NCI-H748 (cell line): ENCODE data around the gene CCBE1.
"Not testable (repeated sequence)": the region's sequence is repeated elsewhere in the genome, so short reads cannot be mapped to it uniquely, and the experiment has no call there.

ENCODE experiments used
- DNase-seq: peaks from one replicate; lab custom pipeline; 2025; ENCODE audit not compliant: unreplicated experiment; lab: John Stamatoyannopoulos, UW

CCBE1 gene

DNA sequence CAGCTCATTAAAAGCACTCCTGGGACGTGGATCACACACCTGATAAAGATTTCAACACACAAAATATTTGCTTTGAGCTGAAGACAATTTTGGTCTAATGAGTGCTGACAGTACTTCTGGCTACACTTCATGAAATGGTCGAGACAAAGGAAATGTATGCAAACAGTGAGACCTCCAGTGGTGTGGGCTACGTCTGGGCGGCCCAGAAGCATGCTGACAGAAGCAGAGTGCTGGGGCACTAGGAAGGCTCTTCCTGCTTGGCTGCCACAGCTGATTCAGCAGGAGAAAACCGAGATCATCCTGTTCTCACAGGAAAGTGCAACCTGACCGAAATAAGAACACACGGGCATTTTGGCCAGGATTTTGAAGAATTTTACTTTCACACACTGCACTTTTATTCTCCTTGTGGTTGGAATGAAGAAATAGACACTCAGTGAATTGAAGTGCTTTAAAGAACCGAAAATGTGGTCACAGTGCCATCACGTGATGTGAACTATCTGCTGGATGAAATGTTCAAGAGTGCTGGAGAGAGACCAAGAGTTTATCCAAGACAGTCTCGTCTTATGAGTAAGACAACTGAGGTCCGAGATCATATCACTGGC lies 149.5 kb downstream of the CCBE1 start:
- DNase-seq: peak; percentile 81

DNA sequence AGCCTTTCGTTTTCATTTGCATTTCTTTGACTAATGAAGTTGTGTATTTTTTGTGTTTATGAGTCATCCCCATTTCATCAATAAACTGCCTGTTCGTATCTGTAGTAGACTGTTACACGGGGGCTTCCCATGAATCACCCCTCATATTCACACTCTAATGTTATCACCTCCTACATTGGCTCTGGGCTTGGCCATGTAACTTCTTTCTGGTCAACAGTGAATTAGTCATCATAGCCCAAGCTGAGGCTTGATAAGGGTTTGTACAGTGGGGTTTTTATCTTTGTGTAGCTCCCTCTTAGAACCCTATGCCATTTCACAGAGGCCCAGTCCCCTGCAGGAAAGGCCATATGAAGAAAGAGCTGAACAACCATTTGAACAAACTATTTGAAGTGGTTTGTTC lies 151.0 kb downstream of the CCBE1 start:
- no peak for DNase-seq

DNA sequence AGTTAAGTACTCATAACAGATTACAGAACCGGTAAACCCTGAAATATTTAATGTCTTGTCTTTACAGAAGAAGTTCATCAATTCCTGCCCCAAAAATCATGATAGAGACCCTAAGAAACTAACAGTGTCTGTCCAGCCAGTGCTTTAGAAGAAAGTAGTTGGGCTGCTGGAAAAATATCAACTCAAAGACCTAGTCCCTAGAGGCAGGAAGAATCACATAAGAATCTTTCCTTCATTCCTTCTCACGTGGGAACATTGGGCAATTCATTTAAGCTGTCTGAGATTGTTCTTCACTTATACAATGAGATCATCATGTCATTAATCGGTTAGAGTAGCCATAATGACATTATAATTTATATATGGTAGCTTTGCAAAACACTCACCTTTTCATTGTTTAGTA lies 156.4 kb downstream of the CCBE1 start:
- peak; percentile 46 for DNase-seq

DNA sequence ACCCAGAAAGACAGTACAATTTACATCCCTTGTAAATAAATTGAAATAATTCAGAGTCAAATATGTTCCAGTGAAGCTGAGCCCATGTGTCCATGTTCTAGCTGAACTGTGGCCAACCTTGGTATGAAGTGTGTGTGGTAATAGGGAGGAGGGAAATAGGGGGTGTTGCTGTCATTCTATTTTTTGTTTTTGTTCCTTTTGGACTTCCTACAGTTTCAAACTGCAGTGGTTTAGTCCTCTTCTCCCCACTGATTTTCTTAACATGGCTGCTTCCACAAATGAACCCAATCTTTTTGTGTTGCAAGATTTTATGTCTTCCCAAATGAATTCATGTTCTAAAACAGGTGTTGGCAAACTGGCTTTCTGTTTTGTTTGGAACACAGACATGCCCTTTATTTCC lies 156.9 kb downstream of the CCBE1 start:
- DNase-seq: peak; percentile 22

DNA sequence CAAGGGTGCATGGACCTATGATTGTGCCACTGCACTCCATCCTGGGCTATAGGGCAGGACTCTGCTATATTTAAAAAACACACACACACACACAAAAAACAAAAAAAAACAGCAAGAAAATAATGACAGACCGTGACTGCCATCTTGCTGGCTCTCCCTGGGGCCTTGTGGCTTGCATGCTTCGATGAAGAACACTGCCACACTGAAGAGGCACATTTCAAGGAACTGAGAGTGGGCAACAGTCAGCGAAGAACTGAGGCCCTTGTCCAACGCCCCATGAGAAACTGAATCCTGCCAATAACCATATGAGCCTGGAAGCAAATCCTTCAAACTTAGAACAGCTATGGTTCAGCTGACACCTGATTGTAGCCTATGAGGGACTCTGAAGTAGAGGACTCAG lies 158.1 kb downstream of the CCBE1 start:
- no peak for DNase-seq

DNA sequence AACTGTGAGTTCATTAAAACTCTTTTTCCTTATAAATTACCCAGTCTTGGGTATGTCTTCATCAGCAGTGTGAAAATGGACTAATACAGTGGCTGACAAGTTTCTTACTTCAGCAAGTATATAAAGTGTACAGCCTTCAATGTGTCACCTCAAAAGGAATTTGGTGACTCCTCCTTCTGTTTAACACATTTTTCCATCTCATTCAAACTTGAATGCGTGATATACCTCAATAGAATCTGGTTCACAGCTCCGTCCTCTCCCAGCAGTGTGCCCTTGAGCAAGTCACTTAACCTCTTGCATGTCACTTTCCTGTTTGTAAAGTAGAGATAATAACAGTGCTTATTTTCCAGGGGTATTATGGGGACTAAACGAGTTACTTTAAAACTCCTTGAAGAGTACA lies 159.6 kb downstream of the CCBE1 start:
- no peak for DNase-seq

DNA sequence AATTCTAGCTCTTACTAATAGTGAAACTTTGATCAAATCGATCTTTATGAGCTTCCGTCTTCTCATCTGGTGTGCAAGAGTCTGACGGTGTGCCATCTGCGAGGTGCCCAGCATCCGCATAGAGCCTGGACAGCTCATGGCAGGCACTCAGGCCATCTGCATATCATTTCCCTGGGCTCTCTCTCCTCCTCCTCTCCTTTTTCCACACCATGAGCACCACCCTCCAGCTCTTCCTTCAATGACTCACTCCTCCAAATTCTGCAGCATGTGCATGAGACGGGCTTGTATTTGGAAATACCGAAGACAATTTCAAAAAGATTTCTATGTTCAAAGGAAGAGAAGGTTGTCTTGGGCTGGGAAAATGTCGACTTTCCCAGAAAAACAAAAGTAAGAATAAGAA lies 161.1 kb downstream of the CCBE1 start:
- no peak for DNase-seq

DNA sequence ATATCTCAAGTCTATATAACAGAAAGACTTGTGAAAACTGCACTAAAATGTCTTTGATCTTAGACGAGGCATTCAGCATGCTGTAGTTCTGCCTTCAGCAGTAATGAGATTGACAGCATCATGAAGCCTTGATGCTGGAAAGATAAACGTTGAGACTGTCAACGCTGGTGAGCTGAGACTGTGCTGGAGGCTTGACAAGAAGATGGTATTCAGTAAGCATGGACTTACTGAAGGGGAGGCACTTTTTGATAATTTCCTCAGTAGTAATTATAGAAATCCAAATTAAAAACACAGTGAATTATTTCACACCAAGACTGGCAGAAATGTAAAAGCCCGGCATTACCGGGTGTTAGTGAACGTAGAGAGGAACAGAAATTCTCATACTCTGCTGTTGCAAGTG lies 162.2 kb downstream of the CCBE1 start:
- no peak for DNase-seq

DNA sequence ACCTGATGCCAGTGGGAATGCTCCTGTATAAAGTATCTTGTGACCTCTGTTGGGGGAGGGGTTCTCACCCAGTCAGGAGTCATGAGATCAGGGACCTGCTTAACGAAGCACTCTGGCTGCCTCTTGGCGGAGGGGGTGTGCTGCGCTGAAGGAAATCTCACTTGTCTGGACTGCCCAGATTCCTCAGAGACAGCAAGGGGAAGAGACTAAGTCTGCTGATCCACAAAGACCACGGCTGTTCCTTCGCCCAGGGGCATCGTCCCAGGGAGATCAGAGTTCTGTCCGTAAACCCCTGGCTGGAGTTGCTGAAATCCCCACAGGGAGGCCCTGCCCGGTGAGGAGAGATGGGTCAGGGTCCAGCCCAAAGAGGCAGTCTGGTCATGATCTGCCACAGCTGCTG lies 168.4 kb downstream of the CCBE1 start:
- DNase-seq: no peak

DNA sequence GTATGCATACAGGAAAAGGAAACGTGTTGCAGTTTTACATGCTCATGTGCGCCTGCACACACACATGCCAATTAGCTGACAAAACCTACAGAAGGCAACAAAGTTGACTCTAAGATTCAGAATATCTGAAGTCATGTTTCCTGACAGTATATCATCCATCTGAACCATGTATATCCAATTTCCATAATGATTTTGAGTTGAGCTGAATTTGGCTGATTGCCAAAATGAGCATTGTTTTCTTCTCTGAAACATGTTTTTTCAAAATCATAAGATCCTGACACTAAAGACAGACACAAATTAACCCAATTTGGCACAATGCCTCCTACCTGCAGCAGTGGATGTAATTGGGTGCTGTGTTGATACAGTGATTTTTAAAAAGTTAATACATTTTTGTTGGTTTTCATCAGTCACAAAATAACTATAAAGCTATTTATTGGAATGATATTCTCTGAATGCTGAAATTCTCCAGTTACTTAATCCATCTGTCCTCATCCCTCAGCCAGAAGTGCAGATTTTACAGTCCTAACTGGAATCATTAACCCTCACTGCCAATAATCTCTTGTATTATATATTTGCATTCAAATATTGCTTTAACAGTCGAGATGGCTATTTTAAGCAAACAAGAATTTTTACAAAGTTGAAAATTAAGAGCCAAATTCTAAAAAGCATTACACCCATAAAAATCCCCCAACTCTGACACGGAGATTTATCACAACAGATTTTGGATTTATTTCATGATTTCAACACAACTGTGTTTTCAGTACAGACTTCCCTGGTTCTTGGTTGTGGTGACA lies 176.5 kb downstream of the CCBE1 start:
- peak; percentile 18 for DNase-seq

DNA sequence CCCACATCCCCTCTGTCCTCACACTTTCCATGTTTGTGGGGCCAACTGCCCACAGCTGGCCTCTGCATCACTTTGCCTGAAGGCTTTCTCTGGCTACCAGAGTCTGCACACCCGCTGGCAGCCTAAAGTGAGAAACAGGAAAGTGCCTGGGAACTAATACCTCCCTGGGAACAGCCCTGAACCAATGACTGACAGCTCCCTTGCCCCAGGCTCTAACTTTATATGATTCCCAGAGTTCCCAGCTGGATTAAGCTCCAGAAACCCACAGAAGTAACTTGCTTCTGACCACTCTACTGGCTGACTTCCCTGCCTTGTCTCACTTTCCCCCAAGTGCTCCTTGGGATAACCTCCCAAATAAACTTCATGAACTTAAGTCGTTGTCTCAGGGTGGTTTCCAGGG lies 178.5 kb downstream of the CCBE1 start:
- DNase-seq: no peak

DNA sequence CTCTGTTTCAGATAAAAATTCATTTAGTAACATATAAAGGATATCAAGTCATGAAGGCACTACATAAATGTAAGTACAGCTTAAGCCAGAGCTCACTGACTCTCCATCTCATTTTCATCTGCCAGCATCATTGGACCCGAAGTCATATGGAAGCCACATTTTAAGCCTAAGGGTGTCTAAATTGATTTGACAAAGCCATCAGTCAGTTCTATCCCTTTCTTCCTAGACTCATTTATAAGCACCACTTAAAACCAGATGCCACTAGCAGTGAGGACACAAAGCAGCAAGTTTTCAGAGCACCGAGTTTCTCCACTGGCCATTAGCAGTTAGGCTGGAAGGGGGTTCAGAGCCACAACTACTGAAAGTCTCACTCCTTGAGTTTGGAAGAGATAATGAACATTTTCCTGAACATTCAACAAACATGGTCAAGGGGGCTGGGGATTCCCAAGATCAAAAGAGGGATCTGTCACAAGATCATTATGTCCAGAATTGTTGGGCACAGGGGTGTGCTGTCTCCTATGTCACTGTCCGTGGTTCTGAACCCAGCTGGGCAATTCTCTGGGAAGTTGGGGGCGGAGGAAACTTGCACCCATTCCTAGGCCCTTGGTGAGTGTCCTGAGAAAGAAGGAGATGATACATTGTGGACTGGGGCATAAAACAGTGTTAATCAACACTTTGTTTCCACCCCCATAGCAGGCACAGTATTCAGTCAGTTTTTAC lies 179.6 kb downstream of the CCBE1 start:
- no peak for DNase-seq

DNA sequence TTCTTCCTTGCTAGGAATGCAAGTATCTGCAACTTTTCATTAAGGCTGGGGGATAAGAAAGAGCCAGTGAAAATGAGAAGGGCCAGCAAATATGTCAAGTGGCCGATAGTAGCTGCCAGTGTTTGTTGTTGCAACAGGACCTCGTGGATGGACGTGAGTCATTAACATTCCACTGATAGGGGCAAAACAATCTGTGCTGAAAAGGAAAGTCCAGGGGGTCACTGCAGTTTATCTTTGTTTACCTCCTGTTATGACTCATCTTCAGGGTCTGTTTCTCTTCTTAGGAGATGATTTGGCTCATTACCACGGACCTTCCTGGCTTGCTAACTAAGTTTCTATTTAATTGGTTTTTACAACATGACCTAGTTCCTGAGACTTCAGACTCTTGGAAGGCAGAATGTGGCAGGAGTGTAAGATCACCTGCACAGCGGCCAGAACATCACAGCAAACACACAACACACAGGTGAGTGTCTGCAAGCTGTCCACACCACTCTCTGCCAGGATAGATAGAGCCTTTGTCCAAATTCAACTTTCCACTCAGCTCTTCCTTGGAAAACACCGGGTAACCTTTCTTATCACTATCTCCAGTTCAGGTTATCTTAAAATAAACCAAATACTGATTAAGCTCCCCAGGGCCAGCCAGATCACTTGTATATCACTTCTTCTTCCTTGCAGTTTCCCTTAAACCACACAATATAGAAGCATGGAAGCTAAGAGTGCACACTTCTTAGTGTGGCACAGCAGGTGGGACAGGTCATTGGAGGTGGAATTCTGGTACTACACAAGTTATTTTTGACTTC lies 180.7 kb downstream of the CCBE1 start:
- peak; percentile 64 for DNase-seq

DNA sequence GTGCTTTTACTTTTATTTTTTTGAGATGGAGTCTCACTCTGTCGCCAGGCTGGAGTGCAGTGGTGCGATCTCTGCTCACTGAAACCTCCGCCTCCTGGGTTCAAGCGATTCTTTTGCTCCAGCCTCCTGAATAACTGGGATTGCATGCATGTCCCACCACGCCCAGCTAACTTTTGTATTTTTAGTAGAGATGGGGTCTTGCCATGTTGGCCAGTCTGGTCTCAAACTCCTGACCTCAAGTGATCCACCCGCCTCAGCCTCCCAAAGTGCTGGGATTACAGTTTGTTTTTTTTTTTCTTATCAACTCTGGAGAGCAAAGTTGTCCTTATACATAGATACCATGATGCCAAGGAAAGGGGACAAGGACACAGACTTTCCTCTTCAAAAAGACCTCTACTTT lies 181.3 kb downstream of the CCBE1 start:
- DNase-seq: not testable (repeated sequence)

DNA sequence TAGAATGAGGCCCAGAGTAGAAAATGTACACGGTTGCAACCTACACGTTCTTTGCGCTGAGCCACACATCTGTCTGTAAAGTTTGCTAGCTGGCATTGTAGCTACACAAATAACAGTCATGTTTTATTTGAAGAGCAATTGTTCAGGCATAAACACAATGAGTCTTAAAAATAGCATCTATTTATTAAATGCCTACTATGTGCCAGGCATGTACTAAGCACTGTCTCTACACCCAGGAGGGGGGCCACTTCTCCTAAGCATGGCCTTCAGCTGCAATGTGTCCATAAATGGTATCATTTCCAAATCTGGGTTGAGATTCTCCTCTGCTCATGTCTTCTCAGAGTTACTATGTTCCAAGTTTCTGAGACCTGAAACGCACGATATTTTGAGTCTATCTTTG lies 182.1 kb downstream of the CCBE1 start:
- DNase-seq: no peak

DNA sequence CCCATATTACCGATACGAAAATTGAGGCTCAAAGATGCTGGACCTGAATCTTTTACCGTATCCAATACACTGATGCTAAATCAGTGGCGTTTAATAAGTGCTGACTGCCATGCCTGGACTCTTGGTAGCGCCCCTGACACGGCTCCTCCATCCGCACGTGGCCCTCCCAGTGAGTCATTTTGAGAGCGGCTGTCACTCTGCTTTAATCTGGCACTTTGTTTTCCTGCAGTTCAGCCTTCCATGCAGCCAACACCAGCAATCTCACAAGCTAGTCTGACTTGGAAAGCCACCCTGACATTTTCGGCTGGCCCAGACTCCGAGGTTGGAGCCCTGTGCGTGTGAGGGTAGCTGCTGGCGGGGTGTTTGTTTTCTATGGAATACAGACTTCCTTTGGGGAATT lies 183.0 kb downstream of the CCBE1 start:
- no peak for DNase-seq

DNA sequence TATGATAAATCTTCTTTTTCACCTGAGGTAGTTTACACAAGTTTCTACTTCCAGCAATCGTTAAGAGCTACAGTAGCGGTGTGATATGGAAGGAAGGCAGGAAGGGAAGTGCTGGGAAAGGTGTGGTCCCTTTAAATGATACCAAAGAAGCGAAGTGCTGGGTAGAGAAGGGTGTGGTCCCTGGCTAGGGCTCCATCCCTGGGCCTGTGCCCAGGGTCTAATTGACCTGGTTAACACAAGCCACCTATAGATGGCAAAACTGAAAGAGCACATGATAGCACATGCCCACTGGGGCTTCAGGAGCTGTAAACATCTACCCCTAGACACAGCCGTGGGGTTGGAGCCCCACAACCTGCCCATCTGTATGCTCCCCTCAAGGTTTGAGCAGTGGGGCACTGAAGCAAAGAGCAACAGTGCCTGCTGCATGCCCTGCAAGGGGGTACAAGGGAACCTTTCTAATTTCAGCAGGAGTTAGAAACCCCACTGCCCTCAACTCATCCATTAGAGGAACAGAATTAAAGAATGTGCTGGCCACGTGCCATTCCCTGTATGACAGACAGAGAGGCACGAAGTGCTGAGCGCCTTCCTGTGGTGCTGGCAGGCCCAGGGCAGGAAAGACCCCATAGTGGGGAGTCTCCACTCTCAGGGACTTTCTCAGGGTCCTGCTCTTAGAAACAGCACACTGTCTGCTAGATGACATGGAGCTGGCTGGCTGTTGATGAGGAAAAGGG lies 185.0 kb downstream of the CCBE1 start:
- DNase-seq: peak; percentile 87

DNA sequence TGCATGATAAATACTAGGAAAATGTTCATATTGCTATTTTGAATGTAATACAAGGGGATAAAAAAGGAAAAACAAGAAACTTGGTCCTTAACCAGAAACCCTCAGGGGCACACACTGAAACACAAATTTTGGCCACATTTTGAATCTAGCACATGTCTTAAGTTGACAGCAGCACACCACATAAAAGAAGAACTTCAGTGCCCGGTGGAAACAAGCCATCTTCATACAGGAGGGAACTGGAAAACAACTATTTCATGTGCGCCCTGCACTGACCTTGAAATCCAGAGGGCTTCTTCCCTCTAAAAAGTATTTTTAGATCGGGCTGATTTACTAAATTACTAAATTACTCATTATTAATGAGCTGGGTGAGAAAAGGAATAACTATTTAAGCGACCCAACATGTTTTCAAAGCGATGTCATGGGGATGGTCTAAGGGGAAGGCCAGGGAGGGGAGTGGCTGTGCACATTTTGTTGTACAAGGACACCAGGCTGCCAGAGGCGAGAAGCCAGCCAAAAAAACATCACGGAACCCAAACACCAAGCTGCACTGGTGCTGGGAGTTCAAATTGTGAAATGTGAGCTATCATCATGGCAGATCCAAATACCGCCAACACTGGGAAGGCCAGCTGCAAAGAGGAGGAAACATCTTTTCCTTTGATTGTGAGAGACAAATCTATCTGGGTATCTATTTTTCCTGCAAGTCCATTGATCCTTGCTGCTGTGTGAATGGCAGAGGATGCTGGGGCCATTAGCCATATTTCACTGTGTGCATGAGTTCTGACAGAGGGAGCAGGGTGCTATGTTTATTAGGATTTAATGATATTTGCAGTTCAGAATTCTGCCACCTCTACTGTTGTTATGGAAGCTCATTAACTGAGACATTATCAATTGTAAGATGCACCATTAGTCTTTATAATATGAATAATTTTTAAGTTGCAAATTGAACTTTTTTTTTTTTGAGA lies 187.5 kb downstream of the CCBE1 start:
- no peak for DNase-seq

DNA sequence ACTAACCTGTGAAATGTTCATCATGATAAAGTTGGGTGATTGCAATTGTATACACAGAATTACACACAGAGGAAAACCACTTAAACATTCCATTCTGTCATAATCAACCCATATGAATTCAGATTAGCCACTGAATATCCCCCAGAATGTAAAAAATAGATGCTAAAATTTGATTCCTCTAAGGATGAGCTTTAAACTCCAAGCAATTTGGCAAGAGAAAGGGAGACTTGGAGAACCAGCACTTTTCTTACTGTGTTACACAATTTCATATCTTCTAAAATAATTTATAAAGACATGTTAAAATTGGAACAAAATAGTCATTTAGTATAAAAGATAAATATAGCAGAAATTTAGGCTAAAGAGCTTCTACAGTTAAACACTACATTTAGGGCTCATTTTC lies 191.9 kb downstream of the CCBE1 start:
- no peak for DNase-seq
